ENCODE data around the gene PSORS1C1. TPM values are rescaled to one million over a fixed set of nuclear protein-coding genes. Genes with fewer than 3 reads are reported as not detected.

PSORS1C1 gene
- polyA plus RNA-seq, 1 donor (not counting 4 experiments of a cell fraction or from before 2014, with no cell fraction given): 5.7 TPM

- dilution Hi-C loops (cut with MboI; ENCODE audit: extremely low pct_ligation_motif_present, low sequenced_read_pairs): no loop called here
These were observed 16.2 kb downstream of the PSORS1C1 start for GRCh38 chr6:31130751-31131150.

GRCh38 chr6:31131595-31131994 lies 17.0 kb downstream of the PSORS1C1 start:
- Histone ChIP-seq H2AFZ (ENCODE audit: control insufficient read depth, low read length) (no peak overlapping the region), H3K9ac (ENCODE audit: control insufficient read depth, extremely low read depth, insufficient read depth, low read length) (no peak overlapping the region), H3K9me3 (ENCODE audit: control insufficient read depth, low read depth, low read length) (no peaks in the 10 kb centered on the region), H4K20me1 (ENCODE audit: control insufficient read depth, extremely low read depth, insufficient read depth, low read length) (no peaks in the 10 kb centered on the region), H3K9me1 (ENCODE audit: control insufficient read depth, extremely low read depth, insufficient read depth, low read length) (no peaks in the 10 kb centered on the region), H3K4me2 (ENCODE audit: control insufficient read depth, extremely low read depth, insufficient read depth, low read depth, low read length) (no peak overlapping the region), H3K27ac (ENCODE audit: control insufficient read depth, insufficient read depth, low read length) (no peak overlapping the region), H3K79me2 (ENCODE audit: control insufficient read depth, insufficient read depth, low read length) (no peaks in the 10 kb centered on the region), H3K36me3 (ENCODE audit: control insufficient read depth in 2 of 2, extremely low read depth in 1 of 2, insufficient read depth in 2 of 2, low read length in 2 of 2) (peaks cover under 1 to 5% of the 10 kb centered on the region in 2 experiments), H3K4me1 (ENCODE audit: control insufficient read depth, extremely low read depth, insufficient read depth, low read length) (peaks cover 3% of the 10 kb centered on the region), H3K4me3 (ENCODE audit: control insufficient read depth in 2 of 3, extremely low read depth in 1 of 3, insufficient read depth in 2 of 3, low read depth in 1 of 3, low read length in 3 of 3) (no peak overlapping the region), H3K27me3 (ENCODE audit: control insufficient read depth, extremely low read depth, insufficient read depth, low read length) (no peaks in the 10 kb centered on the region)
- dilution Hi-C loops (cut with MboI; ENCODE audit: extremely low pct_ligation_motif_present, low sequenced_read_pairs): no loop called here
- FAIRE-seq (no peak), DNase-seq (ENCODE audit: low read depth, low spot score) (no peak)
- TF ChIP-seq CTCF (optimal IDR thresholded peaks at IDR 0.05 in 1 of 3, IDR thresholded peaks at IDR 0.05 in 1 of 3, conservative IDR thresholded peaks at IDR 0.05 in 1 of 3; ENCODE audit: extremely low read depth in 1 of 3, insufficient read depth in 2 of 3, low read length in 3 of 3) (no peak), EZH2 (IDR thresholded peaks at IDR 0.05; ENCODE audit: low read length) (no peak)

More at GRCh38 chr6:31130751-31131150, 16.2 kb downstream of the PSORS1C1 start:
- Histone ChIP-seq H3K27ac (ENCODE audit: control insufficient read depth, insufficient read depth, low read length) (no peak overlapping the region), H3K9me1 (ENCODE audit: control insufficient read depth, extremely low read depth, insufficient read depth, low read length) (no peaks in the 10 kb centered on the region), H4K20me1 (ENCODE audit: control insufficient read depth, extremely low read depth, insufficient read depth, low read length) (no peaks in the 10 kb centered on the region), H3K79me2 (ENCODE audit: control insufficient read depth, insufficient read depth, low read length) (no peaks in the 10 kb centered on the region), H3K36me3 (ENCODE audit: control insufficient read depth in 2 of 2, extremely low read depth in 1 of 2, insufficient read depth in 2 of 2, low read length in 2 of 2) (peaks cover 5% of the 10 kb centered on the region in 2 experiments), H3K4me3 (ENCODE audit: control insufficient read depth in 2 of 3, extremely low read depth in 1 of 3, insufficient read depth in 2 of 3, low read depth in 1 of 3, low read length in 3 of 3) (no peak overlapping the region), H3K27me3 (ENCODE audit: control insufficient read depth, extremely low read depth, insufficient read depth, low read length) (no peaks in the 10 kb centered on the region), H3K4me1 (ENCODE audit: control insufficient read depth, extremely low read depth, insufficient read depth, low read length) (peaks cover 11% of the 10 kb centered on the region), H2AFZ (ENCODE audit: control insufficient read depth, low read length) (no peak overlapping the region), H3K4me2 (ENCODE audit: control insufficient read depth, extremely low read depth, insufficient read depth, low read depth, low read length) (no peak overlapping the region), H3K9ac (ENCODE audit: control insufficient read depth, extremely low read depth, insufficient read depth, low read length) (no peak overlapping the region), H3K9me3 (ENCODE audit: control insufficient read depth, low read depth, low read length) (no peaks in the 10 kb centered on the region)
- DNase-seq (ENCODE audit: low read depth, low spot score) (no peak), FAIRE-seq (no peak)
- TF ChIP-seq CTCF (optimal IDR thresholded peaks at IDR 0.05 in 1 of 3, IDR thresholded peaks at IDR 0.05 in 1 of 3, conservative IDR thresholded peaks at IDR 0.05 in 1 of 3; ENCODE audit: extremely low read depth in 1 of 3, insufficient read depth in 2 of 3, low read length in 3 of 3): no peak
- no peak for TF ChIP-seq EZH2 (IDR thresholded peaks at IDR 0.05; ENCODE audit: low read length)

Data from keratinocyte (primary cell).